NCI-H82 treated with DMSO at 0.1 percent for 48 hours (cell line): ENCODE data around the gene TGFB2.

Source experiments
- DNase-seq: peaks from one replicate; lab custom pipeline; 2025; ENCODE audit not compliant: unreplicated experiment; lab: John Stamatoyannopoulos, UW

The TGFB2 gene

DNA sequence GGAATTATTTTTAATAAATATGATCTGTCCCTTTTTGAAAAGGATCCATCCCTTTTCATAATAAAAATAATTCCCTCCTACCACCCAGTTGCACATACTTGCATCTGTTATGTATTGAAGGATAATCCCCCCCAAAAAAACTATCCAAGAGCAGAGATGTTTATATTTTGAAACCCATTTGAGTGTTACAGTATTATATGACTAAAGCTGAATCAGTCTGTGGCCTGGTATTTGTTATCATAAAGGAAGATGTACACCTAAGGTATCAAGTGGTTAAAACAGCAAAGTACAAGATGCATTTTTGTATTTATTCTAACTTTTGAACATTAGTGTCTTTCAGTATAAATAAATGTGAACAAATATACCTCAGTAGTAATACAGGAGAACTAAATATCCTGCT lies 12.7 kb upstream of the TGFB2 start:
- DNase-seq = no peak

DNA sequence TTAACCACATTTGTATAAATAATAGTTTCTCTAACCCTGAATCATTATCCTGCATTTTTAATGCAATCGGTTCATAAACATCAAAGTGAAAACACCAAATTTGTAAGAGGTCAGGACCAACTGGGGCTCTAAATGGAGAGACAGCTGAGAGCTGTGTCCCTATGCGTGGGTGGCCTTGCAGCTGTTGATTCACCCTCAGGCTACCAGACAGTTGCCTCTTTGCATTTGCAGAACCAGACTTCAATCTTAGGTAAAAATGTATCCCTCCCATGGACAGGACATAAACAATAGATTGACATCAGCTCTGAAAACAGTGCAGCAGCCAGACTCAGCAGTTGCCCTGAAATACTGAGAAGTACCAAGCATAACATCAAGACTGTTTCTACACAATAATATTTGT lies 8.8 kb upstream of the TGFB2 start:
- no peak for DNase-seq

DNA sequence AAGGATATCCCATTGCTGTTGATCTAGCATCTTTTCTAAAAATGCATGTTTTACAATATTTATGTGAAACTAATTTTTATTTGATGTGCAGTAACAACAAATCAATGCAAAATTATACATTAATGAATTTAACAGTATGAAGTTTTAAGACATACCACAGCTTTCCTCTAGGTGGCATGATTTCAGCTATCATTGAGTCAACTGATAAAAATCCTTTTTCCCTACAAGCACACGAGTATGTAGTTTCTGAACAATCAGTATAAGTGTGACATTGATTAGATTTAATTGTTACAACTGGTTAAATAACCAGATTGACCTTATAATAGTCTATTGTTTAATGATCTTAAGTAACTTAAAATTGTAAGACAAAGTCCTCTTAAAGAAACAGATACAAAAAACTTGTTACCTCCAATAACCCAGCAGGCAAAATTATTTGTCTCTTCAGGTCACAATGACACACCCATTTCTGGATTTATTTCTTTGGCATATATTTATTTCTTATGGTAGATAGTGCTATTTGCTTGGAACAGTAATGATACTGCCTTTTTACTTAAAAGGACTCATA lies 5.8 kb upstream of the TGFB2 start:
- no peak for DNase-seq

DNA sequence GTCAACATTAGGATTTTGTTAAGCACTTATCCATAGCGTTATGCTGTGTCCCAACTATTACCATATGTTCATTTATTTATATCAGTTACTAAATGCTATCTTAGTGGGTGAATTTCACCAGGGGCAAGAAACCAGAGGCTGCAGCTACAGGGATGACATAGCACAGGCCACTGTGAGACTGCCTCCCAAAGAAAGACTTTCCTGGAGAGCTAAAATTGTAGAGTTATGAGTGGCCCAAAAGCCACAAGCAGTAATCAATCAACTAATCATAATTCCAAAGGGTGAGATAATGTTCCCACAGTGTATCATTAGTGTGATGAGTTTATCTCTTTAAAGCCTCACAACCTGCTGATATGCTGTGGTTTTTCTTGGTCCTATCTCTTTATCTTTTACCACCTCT lies 3.8 kb upstream of the TGFB2 start:
- no peak for DNase-seq

GRCh38 chr1:218342091-218342490 lies 3.0 kb upstream of the TGFB2 start:
- no peak for DNase-seq

- no peak for DNase-seq
Observed at GRCh38 chr1:218345673-218346390, 696 bp downstream of the TGFB2 start.

- DNase-seq = no peak
Observed at GRCh38 chr1:218346391-218347204, 1.5 kb downstream of the TGFB2 start.

- DNase-seq = no peak
Observed at GRCh38 chr1:218347336-218347722, 2.2 kb downstream of the TGFB2 start.

DNA sequence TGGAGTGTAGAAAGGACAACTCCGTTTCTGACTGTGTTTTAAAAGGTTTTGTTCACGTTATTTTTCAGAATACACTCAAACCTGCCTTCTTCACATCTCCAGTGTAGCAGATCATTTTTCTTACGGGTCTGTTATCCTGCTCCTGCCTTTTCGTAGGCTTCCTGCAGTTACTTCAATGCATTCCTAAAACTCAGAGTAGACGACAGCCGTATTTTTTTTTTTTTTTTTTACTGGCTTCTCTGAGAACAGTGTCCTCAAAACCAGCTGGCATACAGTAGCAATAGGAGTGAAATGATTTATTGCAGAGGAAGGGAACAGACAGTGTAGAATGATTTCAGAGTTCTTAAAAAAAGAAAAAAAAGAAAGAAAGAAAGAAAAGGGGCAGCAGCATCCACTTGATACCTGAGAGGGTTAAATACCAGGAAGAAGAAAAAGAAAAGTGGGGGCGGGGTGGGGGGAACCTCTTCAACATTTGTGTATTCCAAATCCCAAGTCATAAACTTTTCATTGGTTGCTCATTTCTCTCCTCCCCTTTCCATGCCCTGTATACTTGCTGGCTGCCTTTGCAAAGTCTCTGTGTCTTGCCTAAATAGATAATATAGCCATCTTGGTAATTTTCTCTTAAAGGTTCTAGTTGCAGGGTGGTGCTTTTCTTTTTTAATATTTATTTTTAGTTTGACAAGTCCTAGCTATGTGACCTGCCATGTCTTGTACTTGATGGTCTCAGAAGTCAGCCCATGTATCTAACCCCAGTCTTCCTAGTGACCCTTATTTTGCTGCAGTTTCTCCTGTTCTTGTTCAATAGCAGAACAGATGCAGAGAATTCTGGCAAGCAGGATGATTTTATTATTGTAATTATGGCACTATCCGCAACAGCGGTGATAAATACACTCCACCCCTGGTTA lies 2.8 kb downstream of the TGFB2 start:
- DNase-seq = no peak

DNA sequence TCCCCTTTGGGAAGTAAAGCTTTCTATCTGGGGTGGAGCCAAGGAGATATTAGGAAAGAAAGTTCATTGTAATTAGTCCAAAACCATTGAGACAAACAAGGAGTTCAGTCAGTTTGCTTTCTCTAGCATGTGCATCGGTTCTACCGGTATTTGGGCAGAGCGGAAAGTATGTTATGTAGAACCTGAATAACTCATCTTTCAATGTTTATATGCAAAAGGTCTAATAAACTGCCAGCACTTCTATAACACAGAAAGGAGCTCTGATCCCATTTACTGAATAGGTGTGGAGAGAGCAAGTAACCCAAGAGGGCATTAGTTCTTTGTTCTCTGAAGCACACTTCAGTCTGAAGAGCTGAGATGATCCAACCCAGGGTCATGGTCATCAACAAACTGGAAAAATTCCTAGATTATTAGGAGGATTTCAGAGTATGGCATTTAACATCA lies 3.5 kb downstream of the TGFB2 start:
- no peak for DNase-seq

DNA sequence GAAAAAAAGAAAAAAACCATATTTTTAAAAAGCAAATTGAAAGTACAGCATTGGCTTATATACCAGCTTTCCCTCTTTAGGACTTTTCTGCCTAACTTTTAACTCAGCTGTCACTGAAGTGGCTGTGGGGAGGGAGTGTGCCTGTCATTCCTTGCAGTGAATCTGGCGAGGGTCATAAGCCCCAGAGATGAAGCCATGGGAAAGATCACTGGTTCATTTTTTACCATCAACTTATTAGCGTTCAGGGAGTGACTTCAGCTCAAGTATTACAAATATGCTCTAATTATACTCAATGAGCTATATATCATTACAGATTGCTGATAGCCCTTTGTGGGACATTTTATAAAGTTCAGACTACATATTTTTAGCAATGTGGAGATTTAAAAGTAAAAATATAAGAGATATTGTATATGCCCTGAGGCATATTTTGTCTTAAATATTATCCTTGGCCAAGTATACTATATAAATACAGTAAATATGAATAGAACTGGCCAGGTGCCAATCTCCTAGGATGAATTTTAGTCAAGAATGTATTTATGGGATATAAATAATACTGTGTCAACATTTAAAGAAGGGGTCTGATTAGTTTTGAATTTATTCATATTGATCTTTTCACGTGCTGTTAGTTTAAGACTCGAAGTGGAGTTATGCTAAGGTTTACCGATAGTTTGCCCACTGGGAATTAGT lies 4.4 kb downstream of the TGFB2 start:
- DNase-seq = no peak

DNA sequence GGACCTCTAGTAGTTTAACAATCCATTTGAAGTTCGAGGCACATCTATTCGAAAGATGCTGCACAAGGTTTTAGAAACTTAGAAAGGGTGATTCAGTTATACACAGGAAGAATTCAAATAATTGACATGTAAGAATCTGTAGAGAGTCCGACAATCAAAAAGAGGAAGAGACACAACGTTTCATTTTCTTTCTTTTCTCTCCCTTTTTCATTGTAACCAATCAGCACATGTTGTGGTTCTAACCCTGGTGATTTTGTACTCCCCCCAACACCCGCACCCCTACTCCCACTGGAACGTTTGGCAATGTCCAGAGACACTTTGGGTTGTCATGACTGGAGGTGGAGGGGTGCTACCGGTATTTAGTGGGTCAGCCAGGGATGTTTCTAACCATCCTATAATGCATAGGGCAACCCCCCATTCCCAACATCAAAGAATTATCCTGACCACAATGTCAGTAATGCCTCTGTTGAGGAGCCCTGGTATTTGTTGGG lies 4.9 kb downstream of the TGFB2 start:
- DNase-seq = no peak

DNA sequence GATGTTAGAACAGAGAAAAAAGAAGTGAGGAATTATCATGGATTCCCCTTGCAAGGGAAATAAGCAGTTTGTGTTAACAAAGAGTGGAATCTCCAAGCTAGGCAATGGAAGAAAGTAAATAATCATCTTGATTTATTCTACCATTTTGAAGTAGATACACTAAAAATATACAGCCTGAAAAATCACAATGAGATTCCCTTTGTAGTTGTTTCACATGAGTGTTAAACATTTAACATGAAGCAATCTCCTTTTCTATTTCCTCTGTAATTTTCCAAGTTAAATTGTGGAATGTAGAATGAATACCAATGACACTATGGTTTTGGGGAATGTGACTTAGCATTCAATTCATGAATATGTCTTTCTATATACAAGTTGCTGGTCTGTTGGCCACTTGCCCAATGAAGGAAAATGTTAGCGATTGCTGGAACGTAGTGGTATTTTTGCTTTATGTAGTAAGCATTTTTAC lies 5.7 kb downstream of the TGFB2 start:
- DNase-seq = no peak

DNA sequence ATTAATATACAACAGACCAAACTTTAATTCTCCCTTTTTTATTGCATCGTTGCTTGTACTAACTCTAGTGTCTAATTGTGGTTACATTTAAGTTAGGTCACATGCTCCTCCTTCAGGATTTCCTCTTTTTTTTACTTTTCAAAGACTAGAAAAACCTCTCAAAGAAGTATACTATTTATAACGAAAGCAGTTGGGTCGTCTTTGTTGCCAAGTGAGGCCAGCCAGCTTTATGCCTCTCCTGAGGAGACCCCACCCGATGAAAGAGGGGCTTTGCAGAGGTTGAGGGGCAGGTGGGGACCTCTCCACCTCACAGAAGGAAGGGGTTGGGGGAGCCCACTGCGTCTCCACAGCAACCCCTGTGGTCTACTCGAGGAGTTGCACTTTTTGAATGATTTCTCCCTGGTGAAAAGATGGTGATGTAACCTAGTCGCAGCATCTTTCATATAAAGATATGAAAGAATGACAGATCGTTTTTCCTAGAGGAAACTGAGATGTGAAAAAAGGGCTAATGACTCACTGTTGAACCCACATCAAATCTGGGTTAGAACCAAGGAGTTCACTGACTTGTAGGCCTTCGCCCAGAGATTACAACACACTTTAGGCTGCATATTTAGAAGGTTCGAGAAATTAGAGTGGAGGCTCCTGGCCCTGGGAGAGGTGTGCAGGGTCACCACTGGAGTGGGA lies 6.4 kb downstream of the TGFB2 start:
- DNase-seq = no peak

GRCh38 chr1:218352075-218352438 lies 6.9 kb downstream of the TGFB2 start:
- no peak for DNase-seq

- DNase-seq = no peak
Observed at GRCh38 chr1:218353656-218354055, 8.5 kb downstream of the TGFB2 start.

GRCh38 chr1:218355278-218355677 lies 10.1 kb downstream of the TGFB2 start:
- DNase-seq = no peak

DNA sequence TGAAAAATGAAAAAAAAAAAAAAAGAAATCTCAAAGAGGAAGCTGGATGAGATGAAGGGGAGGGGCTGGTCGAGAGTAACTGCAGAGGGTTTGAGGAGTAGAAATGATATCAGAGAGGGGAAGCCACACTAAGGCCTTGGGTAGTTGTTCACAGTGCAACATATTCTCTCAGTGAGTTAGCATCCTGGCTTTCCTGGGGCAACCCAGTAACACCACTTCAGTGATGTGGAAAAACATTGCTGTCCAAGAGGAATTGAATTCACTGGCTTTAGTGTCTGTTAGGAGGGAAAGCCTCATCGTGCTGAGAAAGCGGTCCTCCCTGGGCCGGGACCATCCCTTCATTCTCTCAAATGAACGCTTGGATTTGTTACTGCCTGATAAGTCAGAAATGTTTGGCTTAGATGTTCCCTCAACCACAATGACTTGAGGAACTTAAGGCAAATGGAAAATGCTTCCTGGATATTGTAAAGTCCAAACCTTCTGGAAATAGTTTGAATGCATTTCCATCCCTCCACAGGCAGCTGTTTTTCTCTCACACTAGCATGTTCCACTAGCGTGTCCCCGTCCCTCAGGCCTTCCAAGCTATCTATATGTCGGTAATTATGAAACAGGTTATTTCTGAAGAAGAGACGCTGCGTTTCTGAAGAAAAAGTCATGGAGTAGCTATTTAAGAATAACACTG lies 12.2 kb downstream of the TGFB2 start:
- no peak for DNase-seq

DNA sequence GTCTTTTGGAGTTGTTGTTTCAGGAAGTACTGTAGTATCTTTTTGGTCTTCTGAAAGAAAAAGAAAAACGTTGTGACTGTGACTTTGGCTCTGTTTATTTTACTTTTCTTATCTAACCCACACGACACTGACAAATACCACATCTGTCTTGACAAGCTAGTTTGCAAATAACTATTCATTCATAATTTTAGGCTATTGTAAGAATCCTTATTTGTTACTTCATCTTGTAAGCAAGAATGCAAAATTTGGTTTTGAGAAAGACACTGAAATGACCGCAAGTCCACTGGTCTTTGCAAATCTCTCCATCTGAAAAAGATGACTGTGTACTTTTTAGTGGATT lies 12.7 kb downstream of the TGFB2 start:
- DNase-seq = no peak
